GM21717 (cell line): ENCODE data around the gene PLCD4.

Experiments
- ATAC-seq: cut with Tn5 transposase; IDR thresholded peaks from one replicate; pipeline ENCODE4 v1.9.1; 2021; ENCODE audit warnings: mild to moderate bottlenecking, moderate library complexity; ENCODE audit not compliant: unreplicated experiment

PLCD4 gene

GRCh38 chr2:218618102-218618860, 10.6 kb downstream of the PLCD4 start:
- ATAC-seq, result no peak

- no peak for ATAC-seq
Observed at GRCh38 chr2:218621007-218621406, 13.3 kb downstream of the PLCD4 start.

GRCh38 chr2:218622606-218623365, 15.1 kb downstream of the PLCD4 start:
- no peak for ATAC-seq

- no peak for ATAC-seq
Observed at GRCh38 chr2:218623366-218623705, 15.6 kb downstream of the PLCD4 start.

- ATAC-seq, result no peak
Observed at GRCh38 chr2:218626369-218626768, 18.7 kb downstream of the PLCD4 start.

- no peak for ATAC-seq
Observed at GRCh38 chr2:218627939-218628338, 20.2 kb downstream of the PLCD4 start.

GRCh38 chr2:218631837-218632236, 24.1 kb downstream of the PLCD4 start:
- ATAC-seq, result no peak

GRCh38 chr2:218635719-218636118, 28.0 kb downstream of the PLCD4 start:
- ATAC-seq, result no peak

GRCh38 chr2:218638372-218638771, 30.7 kb downstream of the PLCD4 start:
- no peak for ATAC-seq

- ATAC-seq, result no peak
Observed at GRCh38 chr2:218642121-218642656, 34.5 kb downstream of the PLCD4 start.

- ATAC-seq, result no peak
Observed at GRCh38 chr2:218642786-218643185, 35.1 kb downstream of the PLCD4 start.

GRCh38 chr2:218643751-218644310, 36.1 kb downstream of the PLCD4 start:
- ATAC-seq, result no peak

GRCh38 chr2:218644721-218645120, 37.0 kb downstream of the PLCD4 start:
- ATAC-seq, result no peak

- ATAC-seq, result no peak
Observed at GRCh38 chr2:218645126-218645525, 37.4 kb downstream of the PLCD4 start.

GRCh38 chr2:218648088-218648786, 40.5 kb downstream of the PLCD4 start:
- no peak for ATAC-seq

GRCh38 chr2:218648787-218649100, 41.0 kb downstream of the PLCD4 start:
- no peak for ATAC-seq

GRCh38 chr2:218655751-218656150, 48.1 kb downstream of the PLCD4 start:
- no peak for ATAC-seq

- ATAC-seq, result peak; percentile 32
Observed at GRCh38 chr2:218658671-218659257, 51.1 kb downstream of the PLCD4 start.

- peak; percentile 94 for ATAC-seq
Observed at GRCh38 chr2:218659258-218659987, 51.7 kb downstream of the PLCD4 start, which contains the start of the genes BCS1L and ZNF142. TSS of gene BCS1L (plus strand) at chr2:218659683. CDS start at chr2:218660988, 1,305 bp downstream. TSS of gene ZNF142 (minus strand) at chr2:218659623. CDS start at chr2:218656429, 3,194 bp downstream.

- ATAC-seq, result no peak
Observed at GRCh38 chr2:218659988-218660358, 52.3 kb downstream of the PLCD4 start.
